GM12878 (cell line): Measurements from ENCODE around the gene FUT7. TPM values are rescaled to one million over a fixed set of nuclear protein-coding genes. Genes with fewer than 3 reads are reported as not detected.

ENCODE experiments used
- BCL11A ChIP-seq: IDR thresholded peaks from 2 replicates; pipeline ENCODE4 v1.6.1; 2011; ENCODE audit warnings: low read depth, low read length
- CBX5 ChIP-seq: sonication (generic); IDR thresholded peaks from 2 replicates; pipeline ENCODE4 v1.6.1; 2016; ENCODE audit warnings: low read depth, moderate library complexity, mild to moderate bottlenecking, inconsistent platforms
- CHD2 ChIP-seq: IDR thresholded peaks from 2 replicates; pipeline ENCODE4 v1.6.1; 2011; ENCODE audit warnings: low read depth, low read length, improper control_type of control experiment, borderline replicate concordance
- CREM ChIP-seq: IDR thresholded peaks from 2 replicates; pipeline ENCODE4 v1.6.1; 2014; ENCODE audit warnings: antibody characterized with exemption, low read depth
- EGR1 ChIP-seq, 2 experiments: IDR thresholded peaks; 1 replicate in 1 of 2; 2 replicates in 1 of 2; pipeline ENCODE4 v1.6.1; 2011 to 2012; ENCODE audit warnings: low read depth in 2 of 2, low read length in 2 of 2, borderline replicate concordance in 1 of 2, mild to moderate bottlenecking in 1 of 2, moderate library complexity in 1 of 2
- FOXK2 ChIP-seq: fragments of 450-650 bp; IDR thresholded peaks from 2 replicates; pipeline ENCODE4 v1.6.1; 2017; ENCODE audit warnings: mild to moderate bottlenecking, moderate library complexity
- FOXM1 ChIP-seq: IDR thresholded peaks from 2 replicates; pipeline ENCODE4 v1.6.1; 2012; ENCODE audit warnings: low read depth, mild to moderate bottlenecking, inconsistent platforms, low read length, moderate library complexity
- LARP7 ChIP-seq: fragments of 450-650 bp; IDR thresholded peaks from 2 replicates; pipeline ENCODE4 v1.6.1; 2017; ENCODE audit warnings: mild to moderate bottlenecking
- POLR2AphosphoS5 ChIP-seq: IDR thresholded peaks from 2 replicates; pipeline ENCODE4 v1.6.1; 2011; ENCODE audit warnings: mild to moderate bottlenecking, low read length, inconsistent platforms
- RAD51 ChIP-seq: fragments of 450-650 bp; IDR thresholded peaks from 2 replicates; pipeline ENCODE4 v1.6.1; 2016; ENCODE audit warnings: moderate library complexity, mild to moderate bottlenecking, inconsistent platforms
- SPI1 ChIP-seq: IDR thresholded peaks from 2 replicates; pipeline ENCODE4 v1.6.1; 2011; ENCODE audit warnings: low read depth, mild to moderate bottlenecking, low read length, moderate library complexity, borderline replicate concordance; ENCODE audit not compliant: insufficient read depth
- TCF7 ChIP-seq: IDR thresholded peaks from 2 replicates; pipeline ENCODE4 v1.6.1; 2014; ENCODE audit warnings: antibody characterized with exemption, borderline replicate concordance
- ZNF217 ChIP-seq: fragments of 450-650 bp; IDR thresholded peaks from 2 replicates; pipeline ENCODE4 v1.6.1; 2017; ENCODE audit warnings: antibody characterized with exemption, mild to moderate bottlenecking
- ZSCAN29 ChIP-seq: fragments of 450-650 bp; IDR thresholded peaks from 2 replicates; pipeline ENCODE4 v1.6.1; 2017; ENCODE audit warnings: mild to moderate bottlenecking, moderate library complexity
- polyA plus RNA-seq, 11 experiments: library from polyadenylated mRNA; depleted of rRNA in 4 of 11; unstranded in 6 of 11; stranded (reverse) in 5 of 11; fragments of >200 nt; fragmentation: Nextera tagmentation in 4 of 11; fragmentation: Illumina TruSeq in 1 of 11; extraction: Ambion mirVana in 4 of 11; extraction: Trizol in 1 of 11; gene quantifications; 1 replicate in 1 of 11; 2 replicates in 10 of 11; pipeline versions ENCODE4 v1.2.1 to v1.2.3, GENCODE V29; 2011 to 2016; ENCODE audit warnings: inconsistent platforms in 2 of 11, missing spikeins in 2 of 11, low read depth in 1 of 11
- total RNA-seq, 4 experiments: library from RNA; depleted of rRNA in 3 of 4; stranded (reverse); fragments of >200 nt in 3 of 4; fragmentation: Illumina TruSeq in 1 of 4; extraction: Trizol in 1 of 4; gene quantifications; 2 replicates each; pipeline versions ENCODE4 v1.2.1 to v1.2.3, GENCODE V29; 2013 to 2021
- TF ChIP-seq, protein P1 (sequence below): fragments of 450-650 bp; IDR thresholded peaks from 2 replicates; pipeline ENCODE4 v1.6.1; 2016; ENCODE audit warnings: mild to moderate bottlenecking, moderate library complexity, borderline replicate concordance
- TF ChIP-seq, protein P2 (sequence below): IDR thresholded peaks from 2 replicates; pipeline ENCODE4 v1.6.1; 2011; ENCODE audit warnings: low read depth, mild to moderate bottlenecking, low read length, moderate library complexity, borderline replicate concordance; ENCODE audit errors: extremely low read depth
- TF ChIP-seq, protein P3 (sequence below): fragments of 450-650 bp; IDR thresholded peaks from 2 replicates; pipeline ENCODE4 v1.6.1; 2017; ENCODE audit warnings: antibody characterized with exemption, mild to moderate bottlenecking, moderate library complexity
- TF ChIP-seq, protein P4 (sequence below): IDR thresholded peaks from 2 replicates; pipeline ENCODE4 v1.6.1; 2012; ENCODE audit warnings: low read depth, low read length, improper control_type of control experiment
- TF ChIP-seq, protein P5 (sequence below): IDR thresholded peaks from 2 replicates; pipeline ENCODE4 v1.6.1; 2012; ENCODE audit warnings: low read depth, low read length, improper control_type of control experiment
- TF ChIP-seq, protein P6 (sequence below): fragments of 450-650 bp; IDR thresholded peaks from 2 replicates; pipeline ENCODE4 v1.6.1; 2014; ENCODE audit warnings: mild to moderate bottlenecking

FUT7 gene
- total and polyA plus RNA-seq, 10 of the 15 experiments (the other 5 are each of a cell fraction or from before 2014, with no cell fraction given): 0.04 to 0.62 (median 0.20) TPM; not detected in 2

DNA sequence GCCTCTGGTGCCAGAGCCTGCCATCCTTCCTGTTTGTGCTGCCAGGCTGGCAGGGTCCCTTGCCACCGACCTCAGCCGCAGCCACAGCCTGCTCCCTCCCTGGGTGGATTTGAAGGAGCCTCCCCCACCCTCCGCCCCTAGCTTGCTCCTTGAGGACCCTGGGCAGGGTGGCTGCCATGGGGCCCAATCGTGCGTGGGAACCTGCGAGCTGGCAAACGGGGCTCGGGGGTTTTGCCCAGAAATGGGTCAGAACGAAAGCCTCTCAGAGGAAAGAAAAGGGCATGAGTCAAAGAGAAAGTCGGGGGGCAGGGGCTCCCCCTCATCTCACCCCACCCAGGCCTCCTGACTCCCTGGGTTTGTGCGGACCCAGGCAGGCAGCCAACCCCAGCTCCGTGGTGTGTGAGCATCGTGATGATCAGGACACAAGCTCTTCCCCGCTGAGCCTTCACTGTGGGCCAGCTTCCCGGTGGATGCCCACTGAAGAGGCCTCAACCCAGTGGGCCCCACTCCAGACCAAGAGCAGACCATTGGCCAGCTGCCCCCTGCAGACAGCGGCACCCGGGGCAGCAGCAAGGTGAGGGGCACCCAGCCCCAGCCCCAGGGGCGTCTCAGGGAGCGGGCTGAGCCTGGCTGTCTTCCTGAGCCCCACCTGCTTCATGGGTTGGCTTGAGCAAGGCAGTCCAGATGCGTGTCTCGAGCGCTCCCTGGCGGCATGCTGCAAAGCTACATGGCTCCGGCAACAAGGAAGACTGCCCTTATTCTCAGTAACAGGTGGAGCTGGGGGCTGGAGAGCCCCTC is 3.0 kb upstream of the FUT7 start (continued):
- TF ChIP-seq, protein P1, sequence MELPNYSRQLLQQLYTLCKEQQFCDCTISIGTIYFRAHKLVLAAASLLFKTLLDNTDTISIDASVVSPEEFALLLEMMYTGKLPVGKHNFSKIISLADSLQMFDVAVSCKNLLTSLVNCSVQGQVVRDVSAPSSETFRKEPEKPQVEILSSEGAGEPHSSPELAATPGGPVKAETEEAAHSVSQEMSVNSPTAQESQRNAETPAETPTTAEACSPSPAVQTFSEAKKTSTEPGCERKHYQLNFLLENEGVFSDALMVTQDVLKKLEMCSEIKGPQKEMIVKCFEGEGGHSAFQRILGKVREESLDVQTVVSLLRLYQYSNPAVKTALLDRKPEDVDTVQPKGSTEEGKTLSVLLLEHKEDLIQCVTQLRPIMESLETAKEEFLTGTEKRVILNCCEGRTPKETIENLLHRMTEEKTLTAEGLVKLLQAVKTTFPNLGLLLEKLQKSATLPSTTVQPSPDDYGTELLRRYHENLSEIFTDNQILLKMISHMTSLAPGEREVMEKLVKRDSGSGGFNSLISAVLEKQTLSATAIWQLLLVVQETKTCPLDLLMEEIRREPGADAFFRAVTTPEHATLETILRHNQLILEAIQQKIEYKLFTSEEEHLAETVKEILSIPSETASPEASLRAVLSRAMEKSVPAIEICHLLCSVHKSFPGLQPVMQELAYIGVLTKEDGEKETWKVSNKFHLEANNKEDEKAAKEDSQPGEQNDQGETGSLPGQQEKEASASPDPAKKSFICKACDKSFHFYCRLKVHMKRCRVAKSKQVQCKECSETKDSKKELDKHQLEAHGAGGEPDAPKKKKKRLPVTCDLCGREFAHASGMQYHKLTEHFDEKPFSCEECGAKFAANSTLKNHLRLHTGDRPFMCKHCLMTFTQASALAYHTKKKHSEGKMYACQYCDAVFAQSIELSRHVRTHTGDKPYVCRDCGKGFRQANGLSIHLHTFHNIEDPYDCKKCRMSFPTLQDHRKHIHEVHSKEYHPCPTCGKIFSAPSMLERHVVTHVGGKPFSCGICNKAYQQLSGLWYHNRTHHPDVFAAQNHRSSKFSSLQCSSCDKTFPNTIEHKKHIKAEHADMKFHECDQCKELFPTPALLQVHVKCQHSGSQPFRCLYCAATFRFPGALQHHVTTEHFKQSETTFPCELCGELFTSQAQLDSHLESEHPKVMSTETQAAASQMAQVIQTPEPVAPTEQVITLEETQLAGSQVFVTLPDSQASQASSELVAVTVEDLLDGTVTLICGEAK: no peak
- TF ChIP-seq, protein P2, sequence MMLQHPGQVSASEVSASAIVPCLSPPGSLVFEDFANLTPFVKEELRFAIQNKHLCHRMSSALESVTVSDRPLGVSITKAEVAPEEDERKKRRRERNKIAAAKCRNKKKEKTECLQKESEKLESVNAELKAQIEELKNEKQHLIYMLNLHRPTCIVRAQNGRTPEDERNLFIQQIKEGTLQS: no peak
- TF ChIP-seq POLR2AphosphoS5: no peak
- TF ChIP-seq FOXK2: no peak
- TF ChIP-seq SPI1: no peak
- TF ChIP-seq CBX5: no peak
- TF ChIP-seq, protein P3, sequence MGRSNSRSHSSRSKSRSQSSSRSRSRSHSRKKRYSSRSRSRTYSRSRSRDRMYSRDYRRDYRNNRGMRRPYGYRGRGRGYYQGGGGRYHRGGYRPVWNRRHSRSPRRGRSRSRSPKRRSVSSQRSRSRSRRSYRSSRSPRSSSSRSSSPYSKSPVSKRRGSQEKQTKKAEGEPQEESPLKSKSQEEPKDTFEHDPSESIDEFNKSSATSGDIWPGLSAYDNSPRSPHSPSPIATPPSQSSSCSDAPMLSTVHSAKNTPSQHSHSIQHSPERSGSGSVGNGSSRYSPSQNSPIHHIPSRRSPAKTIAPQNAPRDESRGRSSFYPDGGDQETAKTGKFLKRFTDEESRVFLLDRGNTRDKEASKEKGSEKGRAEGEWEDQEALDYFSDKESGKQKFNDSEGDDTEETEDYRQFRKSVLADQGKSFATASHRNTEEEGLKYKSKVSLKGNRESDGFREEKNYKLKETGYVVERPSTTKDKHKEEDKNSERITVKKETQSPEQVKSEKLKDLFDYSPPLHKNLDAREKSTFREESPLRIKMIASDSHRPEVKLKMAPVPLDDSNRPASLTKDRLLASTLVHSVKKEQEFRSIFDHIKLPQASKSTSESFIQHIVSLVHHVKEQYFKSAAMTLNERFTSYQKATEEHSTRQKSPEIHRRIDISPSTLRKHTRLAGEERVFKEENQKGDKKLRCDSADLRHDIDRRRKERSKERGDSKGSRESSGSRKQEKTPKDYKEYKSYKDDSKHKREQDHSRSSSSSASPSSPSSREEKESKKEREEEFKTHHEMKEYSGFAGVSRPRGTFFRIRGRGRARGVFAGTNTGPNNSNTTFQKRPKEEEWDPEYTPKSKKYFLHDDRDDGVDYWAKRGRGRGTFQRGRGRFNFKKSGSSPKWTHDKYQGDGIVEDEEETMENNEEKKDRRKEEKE: no peak
- no peak for TF ChIP-seq ZSCAN29
- TF ChIP-seq ZNF217: no peak
- no peak for TF ChIP-seq TCF7
- TF ChIP-seq CREM: no peak
- TF ChIP-seq FOXM1: no peak
- no peak for TF ChIP-seq LARP7
- peak; percentile 37; the same call in 1 of the 2 replicates for TF ChIP-seq CHD2
- TF ChIP-seq, protein P4, sequence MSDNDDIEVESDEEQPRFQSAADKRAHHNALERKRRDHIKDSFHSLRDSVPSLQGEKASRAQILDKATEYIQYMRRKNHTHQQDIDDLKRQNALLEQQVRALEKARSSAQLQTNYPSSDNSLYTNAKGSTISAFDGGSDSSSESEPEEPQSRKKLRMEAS: no peak
- TF ChIP-seq, protein P5, sequence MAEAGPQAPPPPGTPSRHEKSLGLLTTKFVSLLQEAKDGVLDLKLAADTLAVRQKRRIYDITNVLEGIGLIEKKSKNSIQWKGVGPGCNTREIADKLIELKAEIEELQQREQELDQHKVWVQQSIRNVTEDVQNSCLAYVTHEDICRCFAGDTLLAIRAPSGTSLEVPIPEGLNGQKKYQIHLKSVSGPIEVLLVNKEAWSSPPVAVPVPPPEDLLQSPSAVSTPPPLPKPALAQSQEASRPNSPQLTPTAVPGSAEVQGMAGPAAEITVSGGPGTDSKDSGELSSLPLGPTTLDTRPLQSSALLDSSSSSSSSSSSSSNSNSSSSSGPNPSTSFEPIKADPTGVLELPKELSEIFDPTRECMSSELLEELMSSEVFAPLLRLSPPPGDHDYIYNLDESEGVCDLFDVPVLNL: no peak
- TF ChIP-seq, protein P6, sequence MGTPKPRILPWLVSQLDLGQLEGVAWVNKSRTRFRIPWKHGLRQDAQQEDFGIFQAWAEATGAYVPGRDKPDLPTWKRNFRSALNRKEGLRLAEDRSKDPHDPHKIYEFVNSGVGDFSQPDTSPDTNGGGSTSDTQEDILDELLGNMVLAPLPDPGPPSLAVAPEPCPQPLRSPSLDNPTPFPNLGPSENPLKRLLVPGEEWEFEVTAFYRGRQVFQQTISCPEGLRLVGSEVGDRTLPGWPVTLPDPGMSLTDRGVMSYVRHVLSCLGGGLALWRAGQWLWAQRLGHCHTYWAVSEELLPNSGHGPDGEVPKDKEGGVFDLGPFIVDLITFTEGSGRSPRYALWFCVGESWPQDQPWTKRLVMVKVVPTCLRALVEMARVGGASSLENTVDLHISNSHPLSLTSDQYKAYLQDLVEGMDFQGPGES: no peak
- TF ChIP-seq EGR1 (IDR thresholded peaks at IDR 0.05; ENCODE audit: borderline replicate concordance in 1 of 2, low read depth in 2 of 2, low read length in 2 of 2): 0 out of 3 replicates have a peak, but pooled peaks of 1 of the 2 experiments have one; percentile 12
- peak; percentile 63; the same call in 1 of the 2 replicates for TF ChIP-seq BCL11A
- no peak for TF ChIP-seq RAD51
